ENCODE results near the gene TARDBP.

GRCh38 chr1:11027316-11027715 is 14.9 kb downstream of the TARDBP start:
- TF ChIP-seq CTCF (IDR thresholded peaks at IDR 0.05) (no peak), POLR2AphosphoS5 (IDR thresholded peaks at IDR 0.05) (no peak), POLR2A (IDR thresholded peaks at IDR 0.05) (no peak), EP300 (IDR thresholded peaks at IDR 0.05) (no peak)
